HG03097 (cell line): ENCODE data around the gene LRP1.

Experiments
- ATAC-seq: cut with Tn5 transposase; IDR thresholded peaks from one replicate; pipeline ENCODE4 v1.9.1; 2021; ENCODE audit not compliant: unreplicated experiment, low FRiP score

LRP1 gene

DNA sequence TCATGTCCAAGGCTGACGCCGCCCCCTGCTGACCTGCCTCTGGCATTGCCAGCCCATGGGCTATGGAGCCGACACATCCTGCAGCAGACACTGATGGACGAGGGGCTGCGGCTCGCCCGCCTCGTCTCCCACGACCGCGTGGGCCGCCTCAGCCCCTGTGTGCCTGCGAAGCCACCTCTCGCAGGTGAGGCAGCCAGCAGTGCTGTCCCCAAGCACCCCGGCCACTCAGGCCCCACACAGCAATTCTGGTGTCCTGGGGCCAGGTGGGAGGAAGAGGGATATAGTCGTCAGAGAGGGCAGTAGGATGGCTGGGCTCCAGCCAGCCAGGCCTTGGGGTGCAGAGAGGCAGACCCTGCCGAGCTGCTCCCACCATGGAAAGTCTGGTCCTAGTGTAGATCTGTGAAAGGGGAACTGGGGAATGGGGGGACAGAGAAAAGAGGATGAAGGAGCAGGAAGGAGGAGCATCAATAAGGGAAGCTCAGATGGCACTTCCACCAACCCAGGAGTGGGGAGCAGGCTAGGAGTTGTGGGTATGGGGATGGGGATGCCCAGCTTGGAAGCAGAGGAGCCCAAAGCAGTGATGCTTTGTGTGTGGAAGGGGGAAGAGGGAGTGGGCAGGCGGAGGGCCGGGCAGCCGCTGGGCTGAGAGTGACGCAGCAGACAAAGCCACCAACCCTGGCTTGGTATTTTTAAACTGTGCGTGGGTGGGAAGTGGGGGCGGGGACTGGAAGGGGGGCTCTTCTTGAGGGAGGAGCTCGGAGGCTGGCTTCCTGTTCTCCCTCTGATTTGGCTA, 34.7 kb upstream of the LRP1 start:
- no peak for ATAC-seq

DNA sequence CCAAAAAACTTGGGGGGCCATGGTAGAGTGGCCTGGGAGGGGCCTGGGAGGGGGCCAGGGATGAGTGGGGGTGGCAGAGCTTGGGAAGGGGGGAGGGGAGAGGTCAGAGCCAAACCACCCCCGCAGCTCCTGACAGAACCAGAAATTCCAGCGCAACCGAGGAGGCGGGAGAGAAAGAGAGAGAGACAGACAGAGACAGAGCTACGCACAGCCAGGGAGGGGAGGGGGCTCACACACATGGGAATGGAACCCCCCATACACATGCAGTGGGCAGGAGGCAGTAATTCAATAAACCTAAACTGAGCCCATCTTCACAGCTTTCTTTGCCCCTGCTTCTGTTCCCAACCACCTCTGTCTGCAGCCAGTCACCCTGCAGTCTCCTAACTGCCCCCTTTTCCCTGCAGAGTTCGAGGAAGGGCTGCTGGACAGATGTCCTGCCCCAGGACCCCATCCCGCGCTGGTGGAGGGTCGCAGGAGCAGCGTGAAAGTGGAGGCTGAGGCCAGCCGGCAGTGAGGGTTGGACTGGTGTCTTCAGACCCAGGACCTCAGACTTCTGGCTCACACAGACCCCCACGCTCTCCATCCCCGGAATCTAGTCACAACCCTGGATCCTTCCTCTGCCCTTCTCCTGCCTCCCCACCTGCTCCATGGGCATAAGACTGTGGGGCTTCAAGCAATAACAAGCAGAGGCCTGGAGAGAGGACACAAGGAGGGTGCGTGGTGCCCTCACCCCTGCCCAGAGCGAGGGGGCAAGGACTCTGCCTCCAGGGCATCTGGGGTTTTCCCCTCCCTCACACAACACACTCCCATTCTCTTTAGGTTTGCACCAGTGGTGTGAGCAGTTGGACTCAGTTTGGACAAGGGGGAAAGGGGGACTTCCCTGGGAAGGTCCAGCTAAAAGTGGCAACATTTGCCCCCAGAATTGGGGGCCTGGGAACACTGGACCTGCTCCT, 33.8 kb upstream of the LRP1 start:
- ATAC-seq: no peak

DNA sequence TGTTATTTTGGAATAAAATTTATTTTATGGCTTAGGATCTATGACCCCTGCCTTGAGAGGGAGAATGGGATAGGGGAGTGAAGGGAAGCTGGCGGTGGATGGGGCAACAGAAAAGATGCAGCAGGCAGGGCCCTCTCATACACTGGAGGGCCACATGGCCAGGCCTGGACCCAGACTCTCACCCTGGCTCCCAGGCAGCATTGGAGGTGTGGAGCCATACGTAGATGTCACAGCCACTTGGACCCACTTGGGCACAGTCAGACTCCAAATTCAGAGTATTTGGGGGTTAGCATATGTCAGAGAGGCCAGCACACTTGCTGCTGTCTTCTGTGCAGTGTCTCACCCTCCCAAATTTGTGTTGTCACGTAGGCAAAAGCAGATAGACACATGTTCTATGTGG, 32.8 kb upstream of the LRP1 start:
- no peak for ATAC-seq

DNA sequence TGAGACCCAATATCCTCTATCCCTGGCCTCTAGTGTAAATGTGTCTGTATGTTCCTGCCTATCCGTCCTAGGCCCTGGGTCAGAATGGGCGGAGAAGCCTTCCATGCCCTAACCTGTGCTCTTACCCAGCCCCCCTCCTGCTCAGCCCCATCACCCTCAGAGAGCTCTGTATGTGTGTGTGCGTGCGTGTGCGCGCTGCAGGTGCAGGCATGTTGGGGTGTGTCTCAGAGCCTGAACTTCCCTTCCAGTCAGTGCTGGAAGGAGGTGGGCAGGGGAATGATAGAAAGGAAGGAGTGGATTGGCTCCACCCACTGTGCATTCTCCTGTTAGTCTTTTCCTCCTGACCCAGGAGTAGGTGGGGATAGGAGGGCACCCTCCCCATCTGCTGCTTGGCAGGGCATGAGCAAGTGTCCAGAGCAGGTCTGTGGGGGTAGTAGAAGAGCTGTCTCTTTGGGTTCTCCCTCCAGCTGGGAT, 32.1 kb upstream of the LRP1 start:
- no peak for ATAC-seq

DNA sequence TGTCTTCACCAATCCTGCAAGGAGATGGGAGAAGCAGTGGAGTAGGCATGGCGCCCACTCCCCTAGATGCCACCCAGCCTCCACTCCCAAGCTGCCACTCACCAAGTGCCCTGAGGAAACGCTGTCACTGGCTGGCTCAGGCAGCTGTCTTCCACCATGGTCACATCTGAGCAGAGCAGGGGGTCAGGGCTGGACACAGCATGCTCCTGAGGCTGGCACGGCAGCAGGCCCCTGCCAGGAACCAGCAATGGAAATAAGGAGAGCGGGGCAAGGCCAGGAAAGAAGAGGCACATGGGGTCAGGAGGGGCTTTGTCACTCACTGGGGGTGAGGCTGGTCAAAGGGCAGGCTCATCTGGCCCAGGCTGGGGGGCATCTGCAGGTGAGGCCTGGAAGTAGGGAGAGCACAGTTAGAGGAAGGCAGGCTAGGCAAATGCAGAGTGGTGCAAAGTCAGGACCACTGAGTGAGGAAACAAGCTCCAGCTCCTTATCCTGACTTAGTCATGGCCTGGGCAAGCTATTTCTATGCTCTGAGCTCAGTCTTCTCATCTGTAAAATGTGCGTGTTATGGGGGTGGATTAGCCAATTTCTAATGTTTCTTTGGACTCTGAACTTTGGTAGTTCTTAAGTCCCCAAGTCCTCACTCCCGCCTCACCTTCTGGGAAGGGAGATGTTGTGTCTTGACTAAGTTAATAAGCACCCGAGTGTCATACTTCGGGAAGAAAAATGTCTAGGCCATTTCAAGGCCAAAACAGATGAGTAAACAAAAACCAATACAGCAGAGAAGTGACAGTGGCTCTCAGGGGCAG, 31.3 kb upstream of the LRP1 start:
- ATAC-seq: no peak

DNA sequence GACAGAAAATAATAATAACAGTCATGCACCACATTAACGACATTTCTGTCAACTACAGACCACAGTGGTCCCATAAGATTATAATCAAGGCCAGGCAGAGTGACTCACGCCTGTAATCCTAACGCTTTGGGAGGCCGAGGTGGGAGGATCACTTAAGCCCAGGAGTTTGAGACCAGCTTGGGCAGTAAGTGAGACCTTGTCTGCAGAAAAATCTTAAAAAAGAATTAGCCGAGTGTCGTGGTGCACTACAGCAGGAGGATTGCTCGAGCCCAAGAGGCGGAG, 30.8 kb upstream of the LRP1 start:
- ATAC-seq: no peak

DNA sequence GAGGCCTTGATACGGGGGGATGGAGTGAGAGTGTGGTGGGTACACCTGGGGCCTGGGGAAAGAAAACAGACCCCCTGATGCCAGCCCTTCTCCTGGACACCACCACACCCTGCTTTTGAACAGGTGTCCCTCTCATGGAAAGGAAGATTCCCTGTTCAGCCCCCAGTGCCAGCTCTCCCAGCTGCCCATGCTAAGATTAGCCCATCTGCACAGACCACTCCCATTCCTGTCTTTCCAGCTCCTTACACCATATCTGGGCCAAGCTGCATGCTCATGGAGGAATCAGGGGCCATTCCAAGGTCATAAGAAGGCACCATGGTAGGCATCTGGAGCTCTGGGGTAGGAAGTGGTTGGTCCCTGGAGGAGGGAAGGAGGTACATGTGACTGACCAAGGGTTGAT, 29.7 kb upstream of the LRP1 start:
- ATAC-seq: no peak

DNA sequence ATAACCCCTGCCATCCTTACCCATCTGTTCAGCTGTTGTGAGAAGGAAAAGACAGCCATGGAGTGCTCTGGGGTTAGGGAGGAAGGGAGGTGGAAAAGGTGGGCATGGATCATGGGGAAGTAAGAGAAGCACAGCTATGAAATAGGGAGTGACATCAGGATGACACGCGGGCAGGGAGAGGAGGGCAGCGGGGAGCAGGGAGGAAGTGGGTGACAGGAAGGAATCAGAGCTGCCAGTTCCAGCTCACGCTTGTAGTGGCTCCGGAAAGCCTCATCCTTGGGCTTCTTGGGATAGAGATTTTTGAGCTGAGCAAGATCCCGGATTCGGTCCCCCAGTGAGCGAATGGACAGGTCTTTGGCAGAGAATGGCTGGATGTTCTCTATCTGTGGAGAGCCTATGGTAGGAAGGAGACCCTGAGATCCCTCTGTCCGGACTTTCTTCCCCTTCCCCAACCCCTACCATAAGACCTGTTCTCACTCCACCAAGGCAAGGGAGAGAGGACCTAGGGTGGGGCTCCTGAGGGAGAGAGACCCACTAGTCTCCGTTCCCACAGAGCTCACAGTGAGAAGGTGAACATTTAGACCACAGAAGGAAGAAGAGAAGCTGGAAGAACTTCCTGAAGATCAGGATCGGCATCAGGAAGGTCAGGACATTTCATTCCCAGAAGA, 29.1 kb upstream of the LRP1 start:
- ATAC-seq: no peak

DNA sequence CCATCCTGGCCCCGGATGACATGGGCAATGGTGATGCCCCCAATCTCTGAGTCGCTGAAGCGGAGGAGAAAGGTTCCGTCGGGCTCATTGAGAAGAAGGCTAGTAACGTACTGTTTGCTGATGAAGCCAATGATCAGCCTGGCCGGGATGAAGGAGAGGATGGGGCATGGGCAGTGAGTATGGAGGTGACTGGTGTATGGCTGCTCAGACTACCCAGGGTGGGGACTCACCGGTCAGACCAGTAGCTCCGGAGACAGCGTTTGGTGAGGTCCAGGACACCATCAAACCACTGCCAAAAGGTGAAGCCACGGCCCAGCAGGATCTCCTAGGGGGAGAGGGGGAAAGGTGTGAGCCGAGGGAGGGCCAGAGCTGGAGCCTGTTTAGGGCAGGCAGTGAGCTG, 28.5 kb upstream of the LRP1 start:
- ATAC-seq: no peak

DNA sequence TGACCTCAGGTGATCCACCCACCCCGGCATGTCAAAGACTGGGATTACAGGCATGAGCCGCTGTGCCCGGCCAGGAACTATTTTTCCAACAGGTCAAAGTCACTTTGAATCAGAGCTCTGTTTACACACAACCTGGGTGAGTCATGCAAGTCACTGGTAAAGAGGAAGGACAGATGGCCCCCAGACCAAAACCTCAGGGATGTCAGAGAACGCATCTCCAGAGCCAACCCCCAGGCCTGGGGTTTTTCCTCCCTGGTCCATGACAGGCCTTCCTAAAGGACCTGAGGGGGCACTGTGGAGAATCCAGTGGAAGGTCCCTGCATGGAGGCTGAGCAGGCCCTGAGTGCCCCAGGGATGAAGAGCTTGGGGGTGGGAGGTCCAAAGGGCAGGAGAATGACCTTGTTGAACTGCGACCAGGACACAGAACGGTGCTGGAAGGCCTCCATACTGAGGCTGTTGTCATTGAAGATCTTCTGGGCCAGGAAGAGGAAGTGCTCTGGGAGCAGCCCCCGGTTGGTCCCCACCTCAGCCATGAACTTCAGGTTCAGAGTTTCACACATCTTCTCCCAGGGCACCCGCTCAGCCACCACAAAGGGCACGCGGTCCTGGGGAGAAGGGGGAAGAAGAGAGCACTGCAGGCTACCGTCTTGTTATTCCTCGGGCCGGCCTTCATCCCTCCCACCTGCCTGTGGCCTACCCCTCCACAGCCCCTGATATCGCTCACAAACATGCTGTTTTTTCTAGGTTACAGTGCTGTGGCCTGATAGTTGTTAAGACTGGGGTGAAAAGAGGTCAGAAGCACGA, 26.2 kb upstream of the LRP1 start:
- ATAC-seq: no peak

DNA sequence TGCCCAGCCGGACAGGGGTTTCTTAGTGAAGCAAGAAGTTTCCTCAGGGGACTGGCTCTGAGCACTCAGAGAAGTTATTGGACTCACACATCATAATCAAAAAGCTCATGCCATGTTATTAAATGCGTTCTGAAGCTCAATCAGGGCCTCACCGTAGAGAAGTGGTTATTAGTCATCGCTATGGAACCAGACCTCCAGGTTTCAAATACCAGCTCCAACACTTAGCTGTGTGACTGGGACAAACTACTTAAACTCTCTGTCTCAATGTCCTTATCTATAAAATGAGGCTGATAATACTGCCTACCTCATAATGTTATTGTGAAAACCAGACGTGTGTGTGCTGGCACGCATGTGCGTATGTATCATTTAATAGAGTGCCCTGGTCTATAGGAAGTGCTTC, 24.4 kb upstream of the LRP1 start:
- ATAC-seq: no peak

DNA sequence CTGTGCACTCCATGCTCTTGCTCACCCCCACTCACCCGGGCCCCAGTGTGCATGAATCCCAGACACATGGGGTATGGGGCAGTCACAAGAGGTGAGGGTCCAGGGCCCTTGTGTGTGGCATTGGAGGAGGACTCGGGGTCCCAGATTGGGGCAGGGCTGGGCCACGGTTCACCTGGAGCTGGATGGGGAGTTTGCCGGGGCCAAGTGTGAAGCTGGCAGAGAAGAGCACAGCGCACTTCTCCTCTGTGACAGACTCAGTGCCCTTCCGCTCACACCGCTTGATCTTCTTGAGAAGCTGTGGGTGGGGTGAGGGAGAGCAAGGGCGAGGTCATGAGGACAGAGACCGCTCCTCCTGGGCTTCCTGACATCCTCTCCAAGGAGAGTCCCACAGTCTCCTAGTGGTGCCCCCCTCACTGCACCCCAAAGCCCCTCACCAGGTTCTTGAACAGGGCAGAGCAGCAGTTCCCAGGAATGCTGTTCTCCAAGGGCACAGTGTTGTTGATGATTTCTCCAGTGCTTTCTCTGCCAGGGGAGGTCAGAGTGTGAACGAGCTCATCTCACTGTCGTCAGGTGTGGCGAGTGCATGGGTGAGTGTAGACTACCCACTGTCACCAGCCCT, 23.9 kb upstream of the LRP1 start:
- no peak for ATAC-seq

DNA sequence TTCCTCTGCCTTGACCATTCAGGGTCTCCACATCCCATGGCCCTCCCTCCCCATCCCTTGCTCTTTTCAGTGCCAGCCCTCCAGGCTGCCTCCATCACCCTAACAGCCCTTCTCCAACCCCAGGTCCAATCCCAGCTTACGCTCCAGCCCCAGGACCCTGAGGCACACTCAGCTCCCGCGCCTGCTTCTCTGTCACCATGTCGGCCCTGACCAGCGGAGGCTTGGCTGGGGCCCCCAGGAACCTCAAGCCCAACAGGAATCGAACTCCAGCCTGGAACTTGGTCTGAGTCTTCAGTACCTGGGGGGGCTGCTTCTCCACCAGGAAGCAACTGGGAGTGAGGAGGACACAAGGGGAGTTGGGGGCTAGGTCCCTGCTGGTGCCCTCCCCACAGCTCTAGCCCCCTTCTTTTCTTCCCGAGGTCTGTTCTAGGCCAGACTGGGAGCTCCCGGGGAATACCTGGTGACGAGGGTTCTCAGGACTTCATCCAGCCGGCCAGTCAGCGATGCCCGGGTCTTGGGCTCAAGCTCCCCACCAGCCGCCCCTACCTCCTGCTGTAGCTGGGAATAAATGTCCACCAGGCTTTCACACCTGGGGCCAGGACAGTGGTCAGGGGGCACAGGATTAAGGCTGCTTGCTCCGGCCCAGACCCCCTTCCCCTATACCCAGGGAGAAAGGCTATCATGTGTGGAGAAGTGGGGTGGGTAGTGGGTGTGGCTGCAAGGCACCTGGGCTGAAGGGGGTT, 23.1 kb upstream of the LRP1 start:
- no peak for ATAC-seq

DNA sequence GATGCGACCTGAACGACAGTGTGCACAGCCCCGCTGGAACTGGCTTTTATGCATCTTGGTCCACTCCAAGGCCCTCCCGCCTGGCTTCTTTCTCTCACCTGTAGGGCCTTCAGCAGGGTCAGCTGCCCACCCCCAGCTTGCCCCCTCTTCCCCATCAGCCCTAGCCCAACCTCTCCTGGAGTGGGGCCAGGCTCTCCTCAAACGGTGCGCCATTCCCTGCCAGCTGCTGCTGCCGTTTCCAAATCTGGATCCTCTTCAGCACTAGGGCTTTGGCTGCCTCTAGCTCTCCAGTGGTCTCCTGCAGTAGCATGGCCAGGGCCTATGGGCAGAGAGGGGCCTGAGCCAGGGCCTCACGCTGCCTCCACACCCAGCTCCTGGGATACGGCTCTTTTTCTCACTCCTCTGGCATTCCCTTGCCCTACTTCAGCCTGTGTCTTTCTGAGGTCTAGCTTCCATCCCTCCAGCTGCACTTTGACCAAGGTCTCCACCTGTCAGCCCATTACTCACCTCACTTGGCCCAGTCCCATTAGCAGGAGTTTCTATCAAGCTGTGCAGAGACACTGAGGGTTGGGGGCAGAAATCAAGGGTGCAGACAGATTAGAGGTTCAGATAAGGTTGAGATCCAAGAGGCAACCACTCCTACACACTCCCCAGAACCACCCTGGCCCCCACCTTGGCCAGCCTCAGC, 22.1 kb upstream of the LRP1 start:
- ATAC-seq: no peak

DNA sequence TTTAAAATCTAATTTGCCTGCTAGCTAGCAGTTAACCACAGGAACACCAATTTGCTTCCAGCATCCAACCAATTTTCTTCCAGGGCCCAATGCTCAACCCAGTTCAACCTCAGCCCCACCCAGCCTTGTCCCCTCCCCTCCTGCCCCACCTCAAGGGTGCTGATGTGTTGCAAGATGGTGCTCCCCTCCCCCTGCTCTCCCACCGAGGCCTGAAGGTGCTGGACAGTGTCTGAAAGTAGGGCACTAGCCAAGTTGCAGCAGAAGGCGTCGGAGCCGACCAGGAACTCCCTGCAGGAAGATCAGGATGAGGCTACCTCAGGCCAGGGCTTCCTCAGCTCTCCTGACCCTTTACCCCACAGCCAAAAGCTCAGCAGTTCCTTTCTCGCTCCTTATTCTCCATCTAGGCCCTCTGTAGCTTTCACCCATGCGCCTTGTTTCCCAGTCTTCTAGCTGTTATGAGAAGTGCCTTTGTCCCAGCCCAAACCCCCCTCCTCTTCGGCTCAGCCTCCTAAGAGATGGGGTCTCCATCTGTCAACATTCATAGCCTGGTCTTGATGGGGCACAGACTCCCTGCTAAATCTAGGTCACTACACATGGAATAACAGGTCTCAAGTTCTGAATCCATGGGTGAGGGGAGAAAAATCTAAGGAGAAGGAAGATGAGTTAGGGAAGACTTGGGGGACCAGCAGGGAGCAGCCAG, 20.7 kb upstream of the LRP1 start:
- ATAC-seq: no peak

DNA sequence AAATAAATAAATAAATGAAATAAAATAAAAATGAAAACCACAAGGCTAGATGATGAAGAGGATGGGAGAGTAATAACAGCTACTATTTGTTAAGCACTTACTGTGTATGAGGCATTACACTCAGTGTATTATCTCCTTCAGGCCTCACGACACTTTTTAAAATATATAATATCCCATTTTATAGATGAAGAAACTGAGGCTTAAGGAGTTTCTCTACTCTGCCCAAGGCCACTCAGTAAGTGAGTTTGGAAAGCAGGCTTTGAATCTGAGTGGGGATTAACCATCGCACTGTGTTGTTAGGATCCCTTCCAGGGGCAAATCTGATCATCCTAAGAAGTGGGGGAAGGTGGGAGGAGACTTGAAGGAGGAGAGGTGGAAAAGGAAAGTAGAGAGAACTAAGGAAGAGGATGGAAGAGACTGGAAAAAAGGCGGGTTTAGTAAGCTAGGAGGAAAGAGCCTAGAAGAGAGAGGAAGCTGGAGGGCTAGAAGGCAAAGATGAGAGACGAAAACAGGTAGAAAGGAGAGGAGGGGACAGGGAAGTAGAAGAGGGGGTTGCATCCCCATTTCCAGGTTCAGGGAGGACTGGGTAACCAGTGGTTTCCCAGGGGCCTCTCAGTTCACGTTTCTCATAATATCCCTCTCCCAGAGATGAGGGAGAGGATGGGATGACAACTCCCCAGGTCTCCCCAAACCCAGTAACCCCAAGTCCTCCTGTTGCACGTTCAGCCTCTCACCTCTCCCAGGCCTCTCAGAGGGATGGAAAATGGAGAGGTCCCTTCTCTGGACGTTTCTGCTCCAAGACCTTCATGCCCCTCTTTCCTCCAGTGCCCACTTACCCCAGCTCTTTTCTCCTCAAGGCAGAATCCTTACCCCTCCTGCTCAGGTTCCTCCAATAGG, 18.8 kb upstream of the LRP1 start:
- no peak for ATAC-seq
